ENCODE data around the gene BIRC2.

DNA sequence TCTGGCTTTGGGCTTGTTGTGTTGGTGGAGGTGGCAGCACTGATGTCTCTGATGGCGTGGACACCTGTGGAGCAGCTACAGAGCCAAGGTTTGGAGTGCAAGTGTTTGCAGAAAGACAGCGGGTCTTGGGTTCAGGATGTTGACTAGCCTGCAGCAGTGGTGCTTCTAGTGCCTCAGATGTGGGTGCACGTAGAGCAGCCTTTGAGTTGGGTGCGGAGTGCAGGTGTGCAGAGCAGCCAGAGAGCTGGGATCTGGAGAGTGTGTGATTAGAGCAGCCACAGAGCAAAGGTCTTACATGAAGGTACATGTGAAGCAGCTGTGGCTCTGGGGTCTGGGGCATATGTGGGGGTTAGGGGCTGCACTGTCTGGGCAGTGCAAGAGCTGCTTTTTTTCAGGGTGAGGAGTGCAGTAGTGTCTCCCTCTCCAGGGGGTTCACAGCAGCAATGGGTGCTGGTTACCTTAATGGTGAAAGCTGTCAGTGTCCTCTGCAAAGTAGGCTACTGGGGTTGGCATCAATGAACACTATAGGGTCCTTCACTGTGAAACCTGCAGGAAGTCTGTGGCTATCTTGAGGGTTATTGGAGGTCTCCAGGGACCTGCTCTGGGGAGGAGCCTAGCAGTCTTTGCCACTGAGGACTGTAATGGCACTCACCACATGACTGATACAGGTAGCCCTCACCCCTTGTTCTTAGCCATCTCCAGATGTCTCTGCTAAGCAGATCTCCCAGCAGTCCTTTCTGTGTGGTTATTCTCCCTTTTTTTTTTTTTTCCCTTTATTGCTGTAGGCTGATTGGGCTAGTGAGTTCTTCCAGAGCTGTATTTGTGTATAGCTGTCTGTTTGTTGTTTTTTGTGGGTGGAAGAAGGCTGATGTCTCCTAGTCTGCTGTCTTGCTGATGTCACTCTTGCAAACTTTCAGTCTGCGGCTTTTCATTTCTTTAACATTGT is 14.3 kb downstream of the BIRC2 start:
- TF ChIP-seq, protein P1, sequence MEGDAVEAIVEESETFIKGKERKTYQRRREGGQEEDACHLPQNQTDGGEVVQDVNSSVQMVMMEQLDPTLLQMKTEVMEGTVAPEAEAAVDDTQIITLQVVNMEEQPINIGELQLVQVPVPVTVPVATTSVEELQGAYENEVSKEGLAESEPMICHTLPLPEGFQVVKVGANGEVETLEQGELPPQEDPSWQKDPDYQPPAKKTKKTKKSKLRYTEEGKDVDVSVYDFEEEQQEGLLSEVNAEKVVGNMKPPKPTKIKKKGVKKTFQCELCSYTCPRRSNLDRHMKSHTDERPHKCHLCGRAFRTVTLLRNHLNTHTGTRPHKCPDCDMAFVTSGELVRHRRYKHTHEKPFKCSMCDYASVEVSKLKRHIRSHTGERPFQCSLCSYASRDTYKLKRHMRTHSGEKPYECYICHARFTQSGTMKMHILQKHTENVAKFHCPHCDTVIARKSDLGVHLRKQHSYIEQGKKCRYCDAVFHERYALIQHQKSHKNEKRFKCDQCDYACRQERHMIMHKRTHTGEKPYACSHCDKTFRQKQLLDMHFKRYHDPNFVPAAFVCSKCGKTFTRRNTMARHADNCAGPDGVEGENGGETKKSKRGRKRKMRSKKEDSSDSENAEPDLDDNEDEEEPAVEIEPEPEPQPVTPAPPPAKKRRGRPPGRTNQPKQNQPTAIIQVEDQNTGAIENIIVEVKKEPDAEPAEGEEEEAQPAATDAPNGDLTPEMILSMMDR (IDR thresholded peaks at IDR 0.05; ENCODE audit: insufficient read depth, low read depth, low read length): no peak
- TF ChIP-seq EZH2 (IDR thresholded peaks at IDR 0.05; ENCODE audit: insufficient read depth, low read length): no peak

Data from astrocyte (in vitro differentiated cells and primary cell).